M059J (cell line): ENCODE data around the gene UBE2D1. TPM values are rescaled to one million over a fixed set of nuclear protein-coding genes. Genes with fewer than 3 reads are reported as not detected.

Experiments used
- DNase-seq: peaks from one replicate; pipeline ENCODE4 v3.0.0-alpha.2; 2012; ENCODE audit warnings: low read depth
- total RNA-seq: library from RNA; depleted of rRNA; stranded (reverse); fragments of >200 nt; shearing (Covaris generic); gene quantifications from 2 replicates; pipeline ENCODE4 v1.2.3, GENCODE V29; 2014

Gene UBE2D1
- total RNA-seq, 1 experiment from 2014 or later: 24.3 TPM

- no peak for DNase-seq
Observed at GRCh38 chr10:58341422-58341821, 6.6 kb downstream of the UBE2D1 start.

GRCh38 chr10:58341947-58342346 is 7.1 kb downstream of the UBE2D1 start:
- no peak for DNase-seq

- no peak for DNase-seq
Observed at GRCh38 chr10:58347967-58348366, 13.2 kb downstream of the UBE2D1 start.

GRCh38 chr10:58348571-58349033 is 13.8 kb downstream of the UBE2D1 start:
- peak; percentile 3 for DNase-seq

GRCh38 chr10:58350023-58350422 is 15.2 kb downstream of the UBE2D1 start:
- no peak for DNase-seq

- no peak for DNase-seq
Observed at GRCh38 chr10:58350619-58351323, 16.0 kb downstream of the UBE2D1 start.

- peak; percentile 18 for DNase-seq
Observed at GRCh38 chr10:58351616-58352578, 17.1 kb downstream of the UBE2D1 start.

- peak; percentile 43 for DNase-seq
Observed at GRCh38 chr10:58352956-58353610, 18.3 kb downstream of the UBE2D1 start.

GRCh38 chr10:58356756-58357155 is 21.9 kb downstream of the UBE2D1 start:
- no peak for DNase-seq

- no peak for DNase-seq
Observed at GRCh38 chr10:58358314-58358933, 23.6 kb downstream of the UBE2D1 start.

- no peak for DNase-seq
Observed at GRCh38 chr10:58358947-58359346, 24.1 kb downstream of the UBE2D1 start.

- no peak for DNase-seq
Observed at GRCh38 chr10:58359541-58359940, 24.7 kb downstream of the UBE2D1 start.

GRCh38 chr10:58360412-58361004 is 25.7 kb downstream of the UBE2D1 start:
- peak; percentile 75 for DNase-seq

- DNase-seq: no peak
Observed at GRCh38 chr10:58361353-58361752, 26.5 kb downstream of the UBE2D1 start.

GRCh38 chr10:58362027-58362789 is 27.4 kb downstream of the UBE2D1 start:
- DNase-seq: no peak

GRCh38 chr10:58367069-58367468 is 32.3 kb downstream of the UBE2D1 start:
- DNase-seq: no peak

GRCh38 chr10:58371473-58371872 is 36.7 kb downstream of the UBE2D1 start:
- no peak for DNase-seq

- no peak for DNase-seq
Observed at GRCh38 chr10:58372607-58373441, 38.0 kb downstream of the UBE2D1 start.

GRCh38 chr10:58373442-58373827 is 38.6 kb downstream of the UBE2D1 start:
- DNase-seq: peak; percentile 89
